ENCODE measurements around the gene BABAM2.

- TF ChIP-seq JUNB (CRISPR knock-in tag; conservative IDR thresholded peaks at IDR 0.05) (no peak), CREB1 (IDR thresholded peaks at IDR 0.05) (no peak), CREB1 (CRISPR knock-in tag; IDR thresholded peaks at IDR 0.05) (no peak), FOXM1 (IDR thresholded peaks at IDR 0.05; ENCODE audit: low read depth) (no peak), FOXM1 (CRISPR knock-in tag; IDR thresholded peaks at IDR 0.05; ENCODE audit: low read depth) (no peak), ZKSCAN3 (CRISPR knock-in tag; IDR thresholded peaks at IDR 0.05) (no peak), CXXC5 (CRISPR knock-in tag; IDR thresholded peaks at IDR 0.05) (no peak), ZNF609 (CRISPR knock-in tag; IDR thresholded peaks at IDR 0.05; ENCODE audit: borderline replicate concordance) (no peak), BCLAF1 (IDR thresholded peaks at IDR 0.05; ENCODE audit: borderline replicate concordance in 1 of 2, control insufficient read depth in 1 of 2, low read depth in 2 of 2, low read length in 1 of 2) (no peak), POLR2AphosphoS5 (IDR thresholded peaks at IDR 0.05; ENCODE audit: control insufficient read depth, insufficient read depth, low read depth, low read length) (no peak)
These were observed 244.3 kb downstream of the BABAM2 start for GRCh38 chr2:28134857-28135256.
